Upper lobe of left lung (tissue), 4 donors: Measurements from ENCODE around the gene DRC1.

Experiments used
- POLR2AphosphoS5 ChIP-seq, 2 donors: sonication (generic); formaldehyde crosslinking; IDR thresholded peaks; one replicate each; pipeline ENCODE4 v1.5.1; 2017; ENCODE audit warnings: antibody characterized with exemption in 2 of 2
- TF ChIP-seq, protein P1 (sequence below), 6 experiments: fragments of 450-650 bp in 4 of 6; fragments of 200-600 bp in 2 of 6; sonication (generic) in 2 of 6; IDR thresholded peaks; one replicate each; pipeline ENCODE4 v1.5.1; 2016 to 2019; ENCODE audit warnings: antibody characterized with exemption in 6 of 6

DNA sequence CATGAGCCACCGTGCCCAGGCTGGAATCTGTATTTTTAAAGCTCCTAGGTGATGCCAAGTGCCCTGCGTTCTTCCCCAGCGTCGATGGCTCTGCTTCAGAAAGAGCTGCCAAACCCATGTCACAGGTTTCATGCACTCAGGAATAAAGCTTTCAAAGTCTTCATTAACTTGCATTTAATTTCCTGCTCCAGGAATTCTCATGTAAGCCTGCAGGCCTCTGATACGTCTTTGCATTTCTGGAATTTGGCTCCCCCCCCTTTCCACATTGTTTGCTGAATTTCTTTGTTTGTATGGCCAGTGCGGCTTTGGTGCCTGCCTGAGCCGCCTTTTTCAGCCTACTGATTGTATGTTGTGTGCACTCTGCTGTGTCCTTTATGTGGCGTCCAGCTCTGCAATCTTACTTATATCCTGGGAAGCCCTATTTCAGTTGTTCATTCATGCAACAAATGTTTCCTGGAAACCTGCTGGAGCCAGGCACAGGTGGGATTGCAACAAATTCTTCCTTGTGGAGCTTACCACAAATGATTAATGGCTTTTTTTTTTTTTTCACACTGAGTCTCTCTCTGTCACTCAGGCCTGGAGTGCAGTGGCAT is 94.1 kb downstream of the DRC1 start:
- TF ChIP-seq, protein P1, sequence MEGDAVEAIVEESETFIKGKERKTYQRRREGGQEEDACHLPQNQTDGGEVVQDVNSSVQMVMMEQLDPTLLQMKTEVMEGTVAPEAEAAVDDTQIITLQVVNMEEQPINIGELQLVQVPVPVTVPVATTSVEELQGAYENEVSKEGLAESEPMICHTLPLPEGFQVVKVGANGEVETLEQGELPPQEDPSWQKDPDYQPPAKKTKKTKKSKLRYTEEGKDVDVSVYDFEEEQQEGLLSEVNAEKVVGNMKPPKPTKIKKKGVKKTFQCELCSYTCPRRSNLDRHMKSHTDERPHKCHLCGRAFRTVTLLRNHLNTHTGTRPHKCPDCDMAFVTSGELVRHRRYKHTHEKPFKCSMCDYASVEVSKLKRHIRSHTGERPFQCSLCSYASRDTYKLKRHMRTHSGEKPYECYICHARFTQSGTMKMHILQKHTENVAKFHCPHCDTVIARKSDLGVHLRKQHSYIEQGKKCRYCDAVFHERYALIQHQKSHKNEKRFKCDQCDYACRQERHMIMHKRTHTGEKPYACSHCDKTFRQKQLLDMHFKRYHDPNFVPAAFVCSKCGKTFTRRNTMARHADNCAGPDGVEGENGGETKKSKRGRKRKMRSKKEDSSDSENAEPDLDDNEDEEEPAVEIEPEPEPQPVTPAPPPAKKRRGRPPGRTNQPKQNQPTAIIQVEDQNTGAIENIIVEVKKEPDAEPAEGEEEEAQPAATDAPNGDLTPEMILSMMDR (IDR thresholded peaks at IDR 0.05) = no peak
- no peak for TF ChIP-seq POLR2AphosphoS5 (IDR thresholded peaks at IDR 0.05)
